Upper lobe of right lung (tissue), 1 donor: ENCODE data around the gene ADGRL1. TPM values are rescaled to one million over a fixed set of nuclear protein-coding genes. Genes with fewer than 3 reads are reported as not detected.
"Not testable (repeated sequence)": the region's sequence is repeated elsewhere in the genome, so short reads cannot be mapped to it uniquely, and the experiment has no call there.

ENCODE experiments used
- ATAC-seq: fragments of 200-7000 bp; cut with Tn5 transposase; one replicate; pipeline ENCODE4 v1.9.1; 2020; ENCODE audit warnings: mild to moderate bottlenecking, moderate library complexity
- DNase-seq: peaks from one replicate; pipeline ENCODE4 v3.0.0-alpha.2; 2020
- H3K27ac ChIP-seq: fragments of 200-600 bp; one replicate; pipeline ENCODE4 v1.8.0; 2022
- H3K27me3 ChIP-seq: fragments of 200-600 bp; one replicate; pipeline ENCODE4 v1.8.0; 2022; ENCODE audit warnings: mild to moderate bottlenecking
- H3K36me3 ChIP-seq: fragments of 200-600 bp; one replicate; pipeline ENCODE4 v1.8.0; 2022
- H3K4me1 ChIP-seq: fragments of 200-600 bp; one replicate; pipeline ENCODE4 v1.8.0; 2022
- H3K4me3 ChIP-seq: fragments of 200-600 bp; one replicate; pipeline ENCODE4 v1.8.0; 2022; ENCODE audit warnings: mild to moderate bottlenecking
- H3K9me3 ChIP-seq: fragments of 200-600 bp; one replicate; pipeline ENCODE4 v1.8.0; 2022
- intact Hi-C: fragments of 100-400 bp; cut with DNase I; formaldehyde crosslinking; loops from one replicate; pipeline ENCODE4 v1.11.0; 2022
- total RNA-seq: library from RNA; stranded (reverse); fragmentation: NEBNext Ultra II Directional; extraction: Animal tissue kit (Norgen Biotek cat#: 25700); gene quantifications from one replicate; pipeline ENCODE4 v1.2.1, GENCODE V29; 2021
- TF ChIP-seq, protein P1 (sequence below): fragments of 200-600 bp; IDR thresholded peaks from one replicate; pipeline ENCODE4 v1.8.0; 2022; ENCODE audit warnings: antibody characterized with exemption
- donor health status: DM: no; HTN: yes; CAD: no; lungs with severe emphysema.

Gene ADGRL1
- total RNA-seq, 1 donor from 2014 or later, result 26.3 TPM

DNA sequence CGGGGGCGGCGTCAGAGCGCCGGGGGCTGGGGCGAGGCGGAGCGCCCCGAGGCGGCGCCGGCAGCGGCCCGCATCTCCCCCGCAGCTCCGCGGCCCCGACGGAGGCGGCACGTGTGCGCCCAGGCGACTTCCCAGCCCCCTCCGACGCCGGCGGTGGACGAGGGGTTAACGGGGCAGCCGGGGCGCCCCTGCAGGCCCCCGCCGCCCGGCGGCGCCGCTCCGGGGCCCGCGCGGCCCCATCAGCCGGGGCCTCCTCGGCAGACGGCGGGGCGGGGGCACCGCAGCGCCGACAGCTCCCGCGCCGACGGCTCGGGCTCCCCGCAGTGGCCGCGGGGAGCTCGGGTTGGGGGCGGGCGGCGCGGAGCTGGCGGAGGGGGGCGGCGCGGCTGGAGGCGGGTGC is 339 bp upstream of the ADGRL1 start:
- ATAC-seq, intact Hi-C loops, H3K4me1 ChIP-seq, H3K27ac ChIP-seq, DNase-seq, H3K36me3 ChIP-seq, H3K27me3 ChIP-seq, H3K9me3 ChIP-seq: not testable (repeated sequence)
- peak overlapping the region; percentile 54 for H3K4me3 ChIP-seq

GRCh38 chr19:14204676-14205451 is 1.1 kb downstream of the ADGRL1 start:
- intact Hi-C loops, H3K4me1 ChIP-seq, H3K36me3 ChIP-seq, DNase-seq, H3K27ac ChIP-seq, ATAC-seq, H3K27me3 ChIP-seq, H3K9me3 ChIP-seq: not testable (repeated sequence)
- peak overlapping the region; percentile 54 for H3K4me3 ChIP-seq

GRCh38 chr19:14204219-14204618 is 1.8 kb downstream of the ADGRL1 start:
- DNase-seq, intact Hi-C loops, H3K36me3 ChIP-seq, ATAC-seq, H3K4me1 ChIP-seq, H3K27ac ChIP-seq, H3K27me3 ChIP-seq, H3K9me3 ChIP-seq, H3K4me3 ChIP-seq: not testable (repeated sequence)

GRCh38 chr19:14203788-14204187 is 2.2 kb downstream of the ADGRL1 start:
- H3K4me3 ChIP-seq, ATAC-seq, DNase-seq, H3K9me3 ChIP-seq, H3K36me3 ChIP-seq, H3K4me1 ChIP-seq, H3K27me3 ChIP-seq, intact Hi-C loops, H3K27ac ChIP-seq: not testable (repeated sequence)

DNA sequence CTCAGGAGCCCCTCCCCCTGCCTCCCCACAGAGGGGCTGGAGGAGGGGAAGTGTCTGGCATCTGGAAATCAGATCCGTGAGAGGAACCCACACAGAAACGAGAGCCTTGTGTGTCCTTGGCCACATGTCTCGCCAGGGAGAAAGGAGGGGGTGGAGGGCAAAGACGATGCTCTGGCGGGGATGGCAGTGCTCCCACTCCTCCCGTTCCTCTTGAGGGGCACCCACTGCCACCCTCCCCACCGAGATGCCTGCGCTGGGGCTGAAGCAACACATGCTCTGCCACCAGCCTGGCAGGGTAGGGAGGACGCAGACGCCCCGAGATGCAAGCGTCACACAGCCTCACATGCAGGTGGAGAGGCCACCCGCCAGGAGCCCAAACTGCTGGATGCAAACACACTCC is 2.8 kb downstream of the ADGRL1 start:
- Histone ChIP-seq H3K4me1 (peaks cover 4% of the 10 kb centered on the region), H3K36me3 (no peaks in the 10 kb centered on the region), H3K4me3 (no peak overlapping the region), H3K27ac (no peak overlapping the region), H3K9me3 (no peaks in the 10 kb centered on the region), H3K27me3 (no peaks in the 10 kb centered on the region)
- TF ChIP-seq, protein P1, sequence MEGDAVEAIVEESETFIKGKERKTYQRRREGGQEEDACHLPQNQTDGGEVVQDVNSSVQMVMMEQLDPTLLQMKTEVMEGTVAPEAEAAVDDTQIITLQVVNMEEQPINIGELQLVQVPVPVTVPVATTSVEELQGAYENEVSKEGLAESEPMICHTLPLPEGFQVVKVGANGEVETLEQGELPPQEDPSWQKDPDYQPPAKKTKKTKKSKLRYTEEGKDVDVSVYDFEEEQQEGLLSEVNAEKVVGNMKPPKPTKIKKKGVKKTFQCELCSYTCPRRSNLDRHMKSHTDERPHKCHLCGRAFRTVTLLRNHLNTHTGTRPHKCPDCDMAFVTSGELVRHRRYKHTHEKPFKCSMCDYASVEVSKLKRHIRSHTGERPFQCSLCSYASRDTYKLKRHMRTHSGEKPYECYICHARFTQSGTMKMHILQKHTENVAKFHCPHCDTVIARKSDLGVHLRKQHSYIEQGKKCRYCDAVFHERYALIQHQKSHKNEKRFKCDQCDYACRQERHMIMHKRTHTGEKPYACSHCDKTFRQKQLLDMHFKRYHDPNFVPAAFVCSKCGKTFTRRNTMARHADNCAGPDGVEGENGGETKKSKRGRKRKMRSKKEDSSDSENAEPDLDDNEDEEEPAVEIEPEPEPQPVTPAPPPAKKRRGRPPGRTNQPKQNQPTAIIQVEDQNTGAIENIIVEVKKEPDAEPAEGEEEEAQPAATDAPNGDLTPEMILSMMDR, result no peak
- intact Hi-C loops, result no loop called here
- no peak for ATAC-seq
- DNase-seq, result no peak

- H3K27me3 ChIP-seq, H3K4me1 ChIP-seq, H3K36me3 ChIP-seq, DNase-seq, H3K4me3 ChIP-seq, intact Hi-C loops, ATAC-seq, H3K9me3 ChIP-seq, H3K27ac ChIP-seq: not testable (repeated sequence)
Observed at GRCh38 chr19:14201481-14201880, 4.5 kb downstream of the ADGRL1 start.

- H3K4me1 ChIP-seq, H3K27me3 ChIP-seq, H3K36me3 ChIP-seq, H3K4me3 ChIP-seq, H3K27ac ChIP-seq, intact Hi-C loops, H3K9me3 ChIP-seq: not testable (repeated sequence)
- ATAC-seq (peak; percentile 88), DNase-seq (peak; percentile 75)
- TF ChIP-seq, protein P1, result peak; percentile 77
Observed at GRCh38 chr19:14200147-14200841, 5.7 kb downstream of the ADGRL1 start.
